Hair follicle dermal papilla cell (primary cell): ENCODE data around the gene SPG21. TPM values are rescaled to one million over a fixed set of nuclear protein-coding genes. Genes with fewer than 3 reads are reported as not detected.

ENCODE experiments used
- total RNA-seq: library from RNA; depleted of rRNA; stranded (reverse); fragments of >200 nt; gene quantifications from 2 replicates; pipeline ENCODE4 v1.2.3, GENCODE V29; 2012

Gene SPG21
- 92.3 and 103 TPM in 2 replicates for total RNA-seq

DNA sequence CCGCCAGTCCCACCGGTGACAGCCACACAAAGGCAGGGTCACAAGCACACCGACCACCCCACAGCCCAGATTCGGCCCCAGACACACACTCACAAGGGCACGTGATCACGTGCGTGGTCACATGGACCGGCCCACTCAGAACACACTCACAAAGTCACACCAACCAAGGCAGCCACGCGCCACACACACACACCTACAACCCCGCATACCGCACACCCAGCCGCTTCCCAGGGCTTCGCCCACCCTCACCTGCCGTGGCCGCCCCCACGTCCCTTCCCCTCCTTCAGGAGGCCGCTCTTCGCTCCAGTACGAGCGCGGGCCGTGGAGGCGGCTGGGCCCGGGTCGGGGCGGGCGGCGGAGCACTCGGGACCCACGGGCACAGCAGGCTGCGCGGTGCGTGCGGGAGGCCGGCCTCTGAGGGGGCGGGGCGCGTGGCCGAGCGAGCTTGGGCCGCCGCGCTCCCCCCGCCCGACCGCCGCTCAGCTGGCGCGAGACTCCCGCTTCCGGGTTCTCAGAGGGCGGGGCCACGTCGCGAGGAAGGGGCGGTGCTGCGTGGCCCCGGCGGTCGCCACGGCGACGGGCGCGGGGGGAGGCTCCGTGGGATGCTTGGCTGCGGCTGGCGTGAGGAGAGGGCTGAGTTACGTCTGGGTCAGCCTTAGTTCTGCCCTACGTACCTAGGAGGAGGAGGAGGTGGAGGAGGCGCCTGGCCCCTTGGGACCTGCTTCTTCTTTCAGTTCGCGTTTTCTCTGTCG, at the start of gene SPG21:
SPG21 (minus strand) TSS at position 499 of the 752 bp plus-strand sequence. CDS start 6,345 bp downstream, outside the sequence.

DNA sequence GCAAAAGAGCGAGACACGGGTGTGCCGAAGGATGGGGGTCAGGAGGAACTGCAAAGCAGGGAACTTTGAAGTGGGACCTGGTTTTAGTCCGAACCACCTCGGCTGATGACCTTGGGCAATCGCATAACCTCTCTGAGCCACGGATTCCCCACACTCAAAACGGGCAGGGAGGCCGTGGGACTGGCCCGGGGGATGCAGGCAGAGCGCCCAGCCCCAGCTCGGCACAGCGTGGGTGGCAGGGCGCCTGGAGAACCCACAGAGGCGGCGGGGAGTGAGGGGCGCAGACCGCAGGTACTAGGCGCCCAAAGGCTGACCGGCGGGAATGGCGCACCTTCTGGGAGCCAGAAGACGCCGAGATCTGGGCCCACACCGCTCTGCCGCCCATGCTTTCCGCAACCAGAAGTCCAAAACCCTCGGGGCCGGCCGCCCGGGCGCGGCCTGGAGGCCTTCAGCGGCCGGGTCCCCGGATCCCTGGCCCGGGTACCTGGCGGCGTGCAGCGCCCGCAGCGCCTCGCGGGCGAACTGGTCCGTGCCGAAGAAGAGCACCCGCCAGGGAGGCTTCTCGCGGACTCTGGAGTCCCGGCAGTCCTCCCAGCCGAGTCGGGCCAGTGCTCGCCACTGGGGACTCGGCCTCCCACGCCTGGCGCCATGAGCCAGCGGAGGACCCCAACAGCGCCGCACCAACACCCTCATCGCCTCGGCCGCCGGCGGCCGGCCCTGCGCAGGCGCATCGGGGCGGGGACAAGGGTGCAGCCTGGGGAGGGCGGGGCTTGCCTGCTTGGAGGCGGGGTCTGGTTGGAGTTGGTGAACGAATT, 39.4 kb upstream of the SPG21 start, which contains the start of gene MTFMT:
MTFMT (minus strand) TSS at position 719 of the 815 bp plus-strand sequence; CDS start at position 693, 26 bp downstream.

Other genes starting within 250 kb of the SPG21 start
- not detected in 2 replicates for gene RBPMS2, start 214.3 kb downstream of the SPG21 start, total RNA-seq
- 3.6 and 8.4 TPM in 2 replicates for gene PIF1, start 164.3 kb downstream of the SPG21 start, total RNA-seq
- gene PLEKHO2, start 148.0 kb downstream of the SPG21 start, total RNA-seq: 72.4 and 108 TPM in 2 replicates
- gene ANKDD1A, start 78.0 kb downstream of the SPG21 start, total RNA-seq: 7.0 and 13.5 TPM in 2 replicates
- 21.5 and 24.3 TPM in 2 replicates for gene MTFMT, start 39.7 kb upstream of the SPG21 start, total RNA-seq
- gene SLC51B, start 55.5 kb upstream of the SPG21 start, total RNA-seq: not detected in 2 replicates
- gene RASL12, start 78.1 kb upstream of the SPG21 start, total RNA-seq: 8.3 and 10.2 TPM in 2 replicates
- not detected in 2 replicates for gene KBTBD13, start 86.8 kb upstream of the SPG21 start, total RNA-seq
- gene UBAP1L, start 125.3 kb upstream of the SPG21 start, total RNA-seq: 1.9 and 2.2 TPM in 2 replicates
- gene PDCD7, start 143.9 kb upstream of the SPG21 start, total RNA-seq: 18.8 and 19.7 TPM in 2 replicates
- 35.6 and 44.8 TPM in 2 replicates for gene CLPX, start 195.4 kb upstream of the SPG21 start, total RNA-seq
- gene CILP, start 221.6 kb upstream of the SPG21 start, total RNA-seq: 0.73 and 2.8 TPM in 2 replicates